ENCODE results near the gene CFD. TPM values are rescaled to one million over a fixed set of nuclear protein-coding genes. Genes with fewer than 3 reads are reported as not detected.
"Not testable (repeated sequence)": the region's sequence is repeated elsewhere in the genome, so short reads cannot be mapped to it uniquely, and the experiment has no call there.

Gene CFD
- total RNA-seq, 1 donor from 2014 or later = 1.1 TPM

GRCh38 chr19:815079-815774, 44.2 kb upstream of the CFD start:
- H3K36me3 Mint-ChIP-seq (ENCODE audit: insufficient read depth) = peaks cover 29% of the 10 kb centered on the region
- H3K4me3 Mint-ChIP-seq (ENCODE audit: low read depth) = no peak overlapping the region
- TF ChIP-seq CTCF (IDR thresholded peaks at IDR 0.05; ENCODE audit: unreplicated experiment) = no peak
- no peak for DNase-seq (ENCODE audit: low spot score, unreplicated experiment)
- no peaks in the 10 kb centered on the region for H3K4me1 Mint-ChIP-seq (ENCODE audit: low read depth)
- peak overlapping the region; percentile 52 for H3K27ac Mint-ChIP-seq
- H3K9me3 Mint-ChIP-seq (ENCODE audit: low read depth) = peaks cover 4% of the 10 kb centered on the region
- no peaks in the 10 kb centered on the region for H3K27me3 Mint-ChIP-seq

GRCh38 chr19:815775-816499, 43.5 kb upstream of the CFD start:
- Mint-ChIP-seq H3K27me3 (no peaks in the 10 kb centered on the region), H3K9me3 (ENCODE audit: low read depth) (peaks cover 4% of the 10 kb centered on the region), H3K36me3 (ENCODE audit: insufficient read depth) (peaks cover 26% of the 10 kb centered on the region), H3K4me1 (ENCODE audit: low read depth) (no peaks in the 10 kb centered on the region), H3K27ac (no peak overlapping the region), H3K4me3 (ENCODE audit: low read depth) (no peak overlapping the region)
- no peak for TF ChIP-seq CTCF (IDR thresholded peaks at IDR 0.05; ENCODE audit: unreplicated experiment)
- DNase-seq (ENCODE audit: low spot score, unreplicated experiment) = no peak

- Mint-ChIP-seq H3K4me3 (ENCODE audit: low read depth) (no peak overlapping the region), H3K27me3 (no peaks in the 10 kb centered on the region), H3K9me3 (ENCODE audit: low read depth) (peaks cover 4% of the 10 kb centered on the region), H3K27ac (no peak overlapping the region), H3K4me1 (ENCODE audit: low read depth) (no peaks in the 10 kb centered on the region), H3K36me3 (ENCODE audit: insufficient read depth) (peaks cover 23% of the 10 kb centered on the region)
- no peak for TF ChIP-seq CTCF (IDR thresholded peaks at IDR 0.05; ENCODE audit: unreplicated experiment)
- no peak for DNase-seq (ENCODE audit: low spot score, unreplicated experiment)
Measured at GRCh38 chr19:816500-816857, 43.0 kb upstream of the CFD start.

GRCh38 chr19:820212-820611, 39.3 kb upstream of the CFD start:
- DNase-seq (ENCODE audit: low spot score, unreplicated experiment); H3K36me3 Mint-ChIP-seq (ENCODE audit: insufficient read depth); H3K9me3 Mint-ChIP-seq (ENCODE audit: low read depth); H3K27ac Mint-ChIP-seq; H3K4me1 Mint-ChIP-seq (ENCODE audit: low read depth); H3K27me3 Mint-ChIP-seq: not testable (repeated sequence)
- peak overlapping the region; percentile 74 for H3K4me3 Mint-ChIP-seq (ENCODE audit: low read depth)

GRCh38 chr19:821231-821824, 38.1 kb upstream of the CFD start:
- no peak overlapping the region for H3K27ac Mint-ChIP-seq
- peaks cover 2% of the 10 kb centered on the region for H3K4me1 Mint-ChIP-seq (ENCODE audit: low read depth)
- peak overlapping the region; percentile 74 for H3K4me3 Mint-ChIP-seq (ENCODE audit: low read depth)
- DNase-seq (ENCODE audit: low spot score, unreplicated experiment) = peak; percentile 45
- H3K27me3 Mint-ChIP-seq = no peaks in the 10 kb centered on the region
- no peak for TF ChIP-seq CTCF (IDR thresholded peaks at IDR 0.05; ENCODE audit: unreplicated experiment)
- H3K36me3 Mint-ChIP-seq (ENCODE audit: insufficient read depth) = peaks cover 5% of the 10 kb centered on the region
- peaks cover 3% of the 10 kb centered on the region for H3K9me3 Mint-ChIP-seq (ENCODE audit: low read depth)

Measured in progenitor cell of endocrine pancreas (in vitro differentiated cells).